Stimulated activated CD4-positive, alpha-beta T cell treated with anti-CD3 and anti-CD28 coated beads, Interleukin-12 subunit alpha, Interleukin-12 subunit beta, amount 100 ng/mL, for 24 hours (primary cell): ENCODE results near the gene PACSIN1.

ENCODE experiments used
- DNase-seq, 2 experiments: peaks; one replicate each; pipeline ENCODE4 v3.0.0-alpha.2; 2020; ENCODE audit warnings: low read depth in 2 of 2

The PACSIN1 gene

GRCh38 chr6:34562350-34562749 is 96.5 kb downstream of the PACSIN1 start:
- DNase-seq, result no peak

GRCh38 chr6:34562861-34563512 is 97.1 kb downstream of the PACSIN1 start:
- no peak for DNase-seq

- no peak for DNase-seq
Observed at GRCh38 chr6:34563513-34563870, 97.6 kb downstream of the PACSIN1 start.

- no peak for DNase-seq
Observed at GRCh38 chr6:34564181-34564580, 98.3 kb downstream of the PACSIN1 start.

- DNase-seq, result no peak
Observed at GRCh38 chr6:34565722-34566137, 99.9 kb downstream of the PACSIN1 start.

- DNase-seq, result no peak
Observed at GRCh38 chr6:34566830-34567546, 101.1 kb downstream of the PACSIN1 start.

- DNase-seq, result no peak
Observed at GRCh38 chr6:34568341-34569201, 102.7 kb downstream of the PACSIN1 start.

GRCh38 chr6:34569361-34569973 is 103.6 kb downstream of the PACSIN1 start:
- no peak for DNase-seq

GRCh38 chr6:34570066-34570833 is 104.4 kb downstream of the PACSIN1 start:
- DNase-seq, result no peak

- no peak for DNase-seq
Observed at GRCh38 chr6:34571388-34571787, 105.5 kb downstream of the PACSIN1 start.

- DNase-seq, result no peak
Observed at GRCh38 chr6:34572021-34572420, 106.1 kb downstream of the PACSIN1 start.

GRCh38 chr6:34572585-34572984 is 106.7 kb downstream of the PACSIN1 start:
- no peak for DNase-seq

GRCh38 chr6:34573567-34574183 is 107.8 kb downstream of the PACSIN1 start:
- no peak for DNase-seq

- no peak for DNase-seq
Observed at GRCh38 chr6:34574647-34575293, 108.9 kb downstream of the PACSIN1 start.

- DNase-seq, result no peak
Observed at GRCh38 chr6:34575326-34575725, 109.5 kb downstream of the PACSIN1 start.

- no peak for DNase-seq
Observed at GRCh38 chr6:34576286-34576955, 110.5 kb downstream of the PACSIN1 start.

- no peak for DNase-seq
Observed at GRCh38 chr6:34578445-34579262, 112.8 kb downstream of the PACSIN1 start.

- no peak for DNase-seq
Observed at GRCh38 chr6:34580707-34581560, 115.1 kb downstream of the PACSIN1 start.
